HG03378 (cell line): ENCODE measurements around the gene CYGB.

Experiments used
- ATAC-seq: cut with Tn5 transposase; IDR thresholded peaks from one replicate; pipeline ENCODE4 v1.9.1; 2021; ENCODE audit warnings: mild to moderate bottlenecking, moderate library complexity; ENCODE audit not compliant: unreplicated experiment

Gene CYGB

GRCh38 chr17:76550712-76551615, 13.5 kb upstream of the CYGB start:
- ATAC-seq: no peak

GRCh38 chr17:76549539-76549938, 12.0 kb upstream of the CYGB start:
- ATAC-seq: no peak

- ATAC-seq: no peak
Observed at GRCh38 chr17:76549215-76549518, 11.7 kb upstream of the CYGB start.

GRCh38 chr17:76548378-76549214, 11.1 kb upstream of the CYGB start:
- no peak for ATAC-seq

- no peak for ATAC-seq
Observed at GRCh38 chr17:76547642-76548202, 10.2 kb upstream of the CYGB start.

DNA sequence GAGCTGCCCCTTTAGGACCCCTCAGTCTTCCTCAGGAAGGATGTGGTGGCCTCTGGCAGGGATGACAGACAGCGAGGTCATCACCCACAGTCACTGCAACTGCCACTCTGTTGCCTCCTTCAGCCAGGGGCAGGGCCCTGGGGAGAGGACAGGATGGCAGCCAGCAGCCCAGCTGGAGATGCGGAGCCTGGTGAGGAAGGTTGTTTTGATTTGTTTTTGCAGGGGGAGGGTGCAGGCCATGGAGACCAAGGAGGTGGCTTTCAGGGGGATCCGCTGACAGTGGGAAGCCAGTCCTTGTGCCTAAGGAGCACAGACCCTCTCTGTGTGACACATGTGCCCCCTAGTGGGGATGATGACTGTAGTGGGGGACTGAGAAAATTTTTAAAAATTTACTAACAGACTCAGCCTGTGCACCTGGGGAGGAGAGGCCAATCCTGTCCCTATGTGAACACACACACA, 9.7 kb upstream of the CYGB start:
- no peak for ATAC-seq

DNA sequence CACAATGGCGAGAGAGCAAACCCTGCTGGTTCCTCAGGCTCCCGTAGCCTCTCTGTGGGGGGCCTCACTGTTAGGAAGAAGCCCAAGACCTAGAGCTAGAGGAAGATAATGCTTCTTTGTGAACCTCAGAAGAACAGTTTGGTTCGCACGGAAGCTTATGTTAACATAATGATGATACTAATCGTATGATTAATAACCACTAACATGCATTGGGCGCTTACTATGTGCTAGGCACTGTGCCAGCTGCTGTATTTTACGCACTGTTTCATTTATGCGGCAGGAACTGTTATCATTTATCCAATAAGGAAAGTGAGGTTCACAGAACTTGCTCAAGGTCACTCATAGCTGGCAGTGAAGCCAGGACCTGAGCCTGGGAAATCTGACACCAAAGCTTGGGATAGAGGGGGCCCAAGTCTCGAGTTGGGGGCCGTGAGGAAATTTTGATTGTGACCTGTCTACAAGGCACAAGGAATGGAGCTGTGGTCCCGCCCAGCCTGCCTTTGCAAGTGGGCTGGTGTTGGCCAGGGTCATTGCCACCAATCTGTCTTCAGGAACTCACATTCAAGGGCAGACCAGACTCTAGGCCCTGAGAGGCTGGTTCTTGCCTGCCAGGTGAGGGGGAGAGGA, 9.2 kb upstream of the CYGB start:
- ATAC-seq: no peak

GRCh38 chr17:76545918-76546555, 8.5 kb upstream of the CYGB start:
- no peak for ATAC-seq

DNA sequence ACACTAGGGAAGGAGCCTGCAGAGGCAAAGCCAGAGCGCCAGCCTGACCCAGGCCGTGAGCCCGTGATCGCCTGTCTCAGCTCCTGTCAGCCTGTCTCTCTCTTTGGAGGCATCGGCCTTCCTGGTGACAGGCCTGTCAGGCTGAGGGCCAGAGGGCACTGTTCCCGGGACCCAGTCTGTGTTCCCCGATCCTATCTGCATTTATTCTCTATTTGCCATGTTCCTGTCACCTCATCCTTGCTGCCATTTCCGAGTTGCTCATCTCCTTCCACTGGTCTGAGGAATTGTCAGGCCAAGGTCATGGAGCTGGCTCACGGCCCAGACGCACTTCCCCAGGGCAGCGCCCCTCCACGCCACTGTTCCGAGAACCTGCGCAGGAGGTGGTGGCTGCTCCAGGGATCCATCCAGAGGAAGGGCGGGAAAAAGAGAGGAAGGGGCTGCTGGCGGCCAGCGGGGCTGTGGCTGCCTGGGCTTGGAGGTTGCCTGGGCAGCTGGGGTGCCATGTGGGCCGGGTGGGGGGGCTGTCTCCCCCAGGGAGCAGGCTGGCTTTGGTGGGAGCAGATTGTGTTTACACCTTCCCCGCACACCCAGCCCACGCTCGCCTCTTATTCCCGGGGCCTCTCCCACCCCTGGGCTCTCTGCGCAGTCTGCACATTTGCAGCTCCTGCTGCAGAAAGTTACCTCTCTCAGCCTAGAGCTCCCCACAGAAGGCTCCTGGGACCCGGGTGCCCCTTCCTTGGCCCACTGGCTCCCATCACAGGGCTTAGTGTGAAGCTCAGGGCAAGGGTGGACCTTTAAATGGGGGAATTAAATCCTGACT, 7.2 kb upstream of the CYGB start:
- ATAC-seq: no peak

DNA sequence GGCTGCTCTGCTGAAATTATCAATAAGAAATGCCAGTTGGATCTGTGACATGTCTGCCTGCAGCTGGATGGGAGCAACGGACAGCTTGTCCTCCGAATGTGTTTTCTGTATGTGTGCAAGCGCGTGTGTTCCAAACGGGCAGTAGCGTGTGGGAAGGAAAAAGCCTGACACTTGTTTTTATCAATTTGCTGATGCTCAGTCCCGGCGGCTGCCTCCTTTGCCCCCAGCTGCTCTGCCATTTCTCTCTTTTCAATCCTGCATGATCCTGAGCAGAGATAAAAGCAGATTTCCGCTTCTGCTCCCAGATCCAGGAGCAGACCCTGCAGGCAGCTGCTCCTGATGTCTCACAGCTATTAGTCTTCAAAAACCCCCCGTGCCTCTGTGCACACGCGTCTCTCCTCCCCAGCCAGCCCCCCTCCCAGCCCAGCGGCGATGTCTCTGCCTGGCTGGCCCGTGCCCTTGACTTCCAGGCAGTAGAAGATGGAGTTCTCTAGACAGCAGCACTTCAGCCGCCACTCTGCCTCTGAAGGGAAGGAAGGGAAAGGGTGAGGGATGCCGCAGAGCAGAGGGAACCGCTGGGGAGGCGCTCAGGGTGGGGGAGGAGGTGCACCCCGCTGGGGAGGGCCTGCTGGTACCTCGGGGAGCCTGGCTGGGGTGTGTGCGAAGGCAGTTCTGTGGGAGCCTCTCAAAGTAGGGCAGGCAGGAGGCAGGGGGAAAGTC, 6.5 kb upstream of the CYGB start:
- no peak for ATAC-seq

- no peak for ATAC-seq
Observed at GRCh38 chr17:76543482-76543825, 5.9 kb upstream of the CYGB start.

DNA sequence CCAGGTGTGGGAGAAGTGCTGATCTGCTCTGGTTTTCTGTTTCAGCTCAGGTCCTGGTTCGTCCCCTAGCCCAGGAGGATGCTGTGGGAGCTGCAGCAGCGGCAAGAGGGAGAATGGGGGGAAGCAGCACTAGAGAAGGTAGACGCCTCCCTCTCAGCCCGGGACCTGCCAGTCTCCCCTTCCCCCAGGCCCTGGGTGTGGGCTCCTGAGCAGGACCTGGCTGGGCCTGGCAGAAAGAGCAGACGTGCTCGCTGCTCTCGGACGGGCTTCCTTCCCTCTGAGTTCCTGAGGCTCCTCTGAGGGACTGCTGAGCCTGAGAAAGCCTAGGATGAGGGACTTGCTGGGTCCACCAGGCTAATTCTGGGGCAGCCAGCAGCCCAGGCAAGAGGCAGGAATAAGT, 5.5 kb upstream of the CYGB start:
- ATAC-seq: no peak

GRCh38 chr17:76542566-76542971, 5.1 kb upstream of the CYGB start:
- no peak for ATAC-seq

GRCh38 chr17:76541739-76542454, 4.4 kb upstream of the CYGB start:
- ATAC-seq: no peak

- ATAC-seq: no peak
Observed at GRCh38 chr17:76540381-76541300, 3.1 kb upstream of the CYGB start.

DNA sequence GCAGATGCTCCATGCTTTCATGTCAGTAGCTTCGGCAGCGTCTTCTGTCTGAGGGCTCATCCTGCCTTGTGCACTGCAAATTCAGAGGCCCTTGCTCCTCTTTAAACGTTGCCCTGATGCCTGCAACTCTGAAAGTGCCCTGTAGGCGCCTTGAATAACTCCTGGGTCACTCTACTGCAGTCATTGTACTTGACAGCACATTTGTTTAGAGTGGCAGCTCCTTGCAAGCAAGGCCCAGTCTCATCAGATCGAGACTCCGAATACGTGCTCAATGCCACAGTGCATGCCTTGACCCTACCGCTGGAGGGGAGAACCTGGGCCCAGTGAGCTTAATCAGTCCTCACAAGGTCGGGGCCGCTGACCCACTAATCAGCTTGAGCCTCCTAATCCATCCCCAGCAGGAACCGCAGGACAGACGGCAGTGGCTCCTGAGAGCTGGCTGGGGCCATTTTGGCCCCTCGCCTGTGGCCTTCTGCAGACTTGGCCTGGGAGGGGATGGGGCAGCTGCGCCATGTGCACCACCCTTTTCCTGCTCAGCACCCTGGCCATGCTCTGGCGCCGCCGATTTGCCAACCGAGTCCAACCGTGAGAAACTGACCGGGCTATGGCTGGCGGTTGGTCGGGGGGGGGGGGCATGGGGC, 2.2 kb upstream of the CYGB start, which contains the start of gene PRCD:
PRCD (plus strand) TSS at position 414 of the 641 bp plus-strand sequence; CDS start at position 512, 98 bp downstream.
- no peak for ATAC-seq

GRCh38 chr17:76538941-76539570, 1.5 kb upstream of the CYGB start:
- ATAC-seq: no peak
